Testis (tissue), 2 donors: ENCODE measurements around the gene USP50.

ENCODE experiments used
- POLR2A ChIP-seq: fragments of 450-650 bp; IDR thresholded peaks from one replicate; pipeline ENCODE4 v1.6.1; 2017; ENCODE audit warnings: antibody characterized with exemption, mild to moderate bottlenecking, moderate library complexity
- TF ChIP-seq, protein P1 (sequence below), 3 experiments: fragments of 450-650 bp in 2 of 3; fragments of 200-600 bp in 1 of 3; sonication (generic) in 1 of 3; IDR thresholded peaks; one replicate each; pipeline ENCODE4 v1.5.1; 2016 to 2019; ENCODE audit warnings: antibody characterized with exemption in 3 of 3, mild to moderate bottlenecking in 2 of 3, moderate library complexity in 1 of 3

GRCh38 chr15:50594311-50594710 is 47.8 kb upstream of the USP50 start:
- TF ChIP-seq, protein P1, sequence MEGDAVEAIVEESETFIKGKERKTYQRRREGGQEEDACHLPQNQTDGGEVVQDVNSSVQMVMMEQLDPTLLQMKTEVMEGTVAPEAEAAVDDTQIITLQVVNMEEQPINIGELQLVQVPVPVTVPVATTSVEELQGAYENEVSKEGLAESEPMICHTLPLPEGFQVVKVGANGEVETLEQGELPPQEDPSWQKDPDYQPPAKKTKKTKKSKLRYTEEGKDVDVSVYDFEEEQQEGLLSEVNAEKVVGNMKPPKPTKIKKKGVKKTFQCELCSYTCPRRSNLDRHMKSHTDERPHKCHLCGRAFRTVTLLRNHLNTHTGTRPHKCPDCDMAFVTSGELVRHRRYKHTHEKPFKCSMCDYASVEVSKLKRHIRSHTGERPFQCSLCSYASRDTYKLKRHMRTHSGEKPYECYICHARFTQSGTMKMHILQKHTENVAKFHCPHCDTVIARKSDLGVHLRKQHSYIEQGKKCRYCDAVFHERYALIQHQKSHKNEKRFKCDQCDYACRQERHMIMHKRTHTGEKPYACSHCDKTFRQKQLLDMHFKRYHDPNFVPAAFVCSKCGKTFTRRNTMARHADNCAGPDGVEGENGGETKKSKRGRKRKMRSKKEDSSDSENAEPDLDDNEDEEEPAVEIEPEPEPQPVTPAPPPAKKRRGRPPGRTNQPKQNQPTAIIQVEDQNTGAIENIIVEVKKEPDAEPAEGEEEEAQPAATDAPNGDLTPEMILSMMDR (IDR thresholded peaks at IDR 0.05): no peak
- no peak for TF ChIP-seq POLR2A
